Adrenal gland (tissue), 12 donors: Measurements from ENCODE around the gene ANKS1B. TPM values are rescaled to one million over a fixed set of nuclear protein-coding genes. Genes with fewer than 3 reads are reported as not detected.
"Not testable (repeated sequence)": the region's sequence is repeated elsewhere in the genome, so short reads cannot be mapped to it uniquely, and the experiment has no call there.

Source experiments
- DNase-seq, 7 donors: peaks; one replicate each; pipeline ENCODE4 v3.0.0-alpha.2; 2019 to 2020
- H3K27ac ChIP-seq, 5 donors: fragments of 200-600 bp; sonication (generic) in 4 of 5; 1 replicate in 3 of 5; 2 replicates in 2 of 5; pipeline versions ENCODE4 v1.5.1 to v1.8.0; 2016 to 2020; ENCODE audit warnings: mild to moderate bottlenecking in 1 of 5
- H3K27me3 ChIP-seq: fragments of 200-600 bp; 2 replicates; pipeline ENCODE4 v1.8.0; 2021
- H3K36me3 ChIP-seq, 2 donors: fragments of 200-600 bp; replicated peaks in 1 of 2; 1 replicate in 1 of 2; 2 replicates in 1 of 2; pipeline versions ENCODE4 v1.5.1 to v1.8.0; 2018 to 2022
- H3K4me1 ChIP-seq, 2 donors: fragments of 200-600 bp; replicated peaks in 1 of 2; 1 replicate in 1 of 2; 2 replicates in 1 of 2; pipeline versions ENCODE4 v1.5.1 to v1.8.0; 2018 to 2021
- H3K4me3 ChIP-seq, 4 donors: fragments of 200-600 bp; sonication (generic) in 3 of 4; one replicate each; pipeline ENCODE4 v1.5.1; 2016 to 2018
- H3K9me3 ChIP-seq, 3 donors: fragments of 200-600 bp; sonication (generic) in 1 of 3; replicated peaks in 1 of 3; 1 replicate in 2 of 3; 2 replicates in 1 of 3; pipeline versions ENCODE4 v1.5.1 to v1.8.0; 2016 to 2021
- POLR2A ChIP-seq, 2 donors: fragments of 450-650 bp; IDR thresholded peaks; one replicate each; pipeline ENCODE4 v1.6.1; 2017; ENCODE audit warnings: antibody characterized with exemption in 2 of 2, mild to moderate bottlenecking in 2 of 2, moderate library complexity in 1 of 2
- WGBS, 4 donors: extraction: QIAGEN DNeasy Blood & Tissue Kit in 2 of 4; methylation state at CpG; one replicate each; pipeline versions ENCODE4 v1.1.5 to v1.1.7; 2013 to 2017; 5-methylcytosine and 5-hydroxymethylcytosine counted together
- intact Hi-C, 2 donors: fragments of 100-400 bp; cut with DNase I; formaldehyde crosslinking; loops; one replicate each; pipeline versions ENCODE4 v1.14.1 to v1.15.0; 2022 to 2023
- polyA plus RNA-seq, 3 donors: library from polyadenylated mRNA; stranded (reverse); fragments of 200-250 nt in 2 of 3; fragments of 350-450 nt in 1 of 3; fragmentation: Illumina TruSeq in 1 of 3; extraction: RNeasy Lipid Tissue Mini Kit (QIAGEN cat#74804) in 1 of 3; gene quantifications; one replicate each; pipeline ENCODE4 v1.2.3, GENCODE V29; 2013 to 2014
- total RNA-seq, 9 donors: library from RNA; depleted of rRNA in 4 of 9; stranded (reverse); fragments of >200 nt in 4 of 9; fragments of 120-200 nt in 1 of 9; fragmentation: NEBNext Ultra II Directional in 1 of 9; extraction: Animal tissue kit (Norgen Biotek cat#: 25700) in 1 of 9; gene quantifications; one replicate each; pipeline versions ENCODE4 v1.1.0 to v1.2.4, GENCODE V29; 2013 to 2023
- TF ChIP-seq, protein P1 (sequence below), 6 experiments: fragments of 450-650 bp in 4 of 6; fragments of 200-600 bp in 2 of 6; sonication (generic) in 1 of 6; IDR thresholded peaks; 1 replicate in 5 of 6; 2 replicates in 1 of 6; pipeline versions ENCODE4 v1.5.1 to v1.8.0; 2016 to 2021; ENCODE audit warnings: antibody characterized with exemption in 6 of 6, mild to moderate bottlenecking in 2 of 6, moderate library complexity in 1 of 6
- donor health status: healthy with polysubstance abuse.
- donor health status: Bipolar disorder and iron deficiency.
- donor health status: DM: yes; HTN: yes; CAD: no.
- donor health status: DM: no; HTN: no; CAD: no.
- donor health status: DM: no; HTN: no; CAD: no.
- donor health status: DM: yes; HTN: yes; CAD: no.

Gene ANKS1B
- total and polyA plus RNA-seq, 12 donors = 1.3 to 28.1 (median 8.0) TPM

DNA sequence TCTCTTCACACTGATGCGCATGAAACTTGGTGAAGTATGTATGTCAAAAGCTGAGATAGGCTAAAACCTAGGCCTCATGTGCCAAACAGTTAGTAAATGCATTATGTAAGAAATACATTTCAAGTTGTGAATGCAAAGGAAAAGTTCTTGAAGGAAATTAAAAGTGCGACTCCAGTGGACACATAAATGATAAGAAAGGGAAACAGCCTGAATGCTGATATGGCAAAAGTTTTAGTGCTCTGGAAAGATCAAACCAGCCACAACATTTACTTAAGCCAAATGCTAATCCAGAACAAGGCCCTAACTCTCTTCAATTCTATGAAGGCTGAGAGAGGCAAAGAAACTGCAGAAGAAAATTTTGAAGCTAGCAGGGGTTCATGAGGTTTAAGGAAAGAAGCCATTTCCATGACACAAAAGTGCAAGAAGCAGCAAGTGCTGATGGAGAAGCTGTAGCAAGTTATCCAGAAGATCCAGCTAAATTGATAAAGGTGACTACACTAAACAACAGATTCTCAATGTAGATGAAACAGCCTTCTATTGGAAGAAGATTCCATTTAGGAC is 262.9 kb downstream of the ANKS1B start:
- no peaks in the 10 kb centered on the region for H3K36me3 ChIP-seq
- WGBS, 4 donors = 61 to 93% (median 68%) methylated on average over 2 of the region's 2 CpGs
- H3K27ac ChIP-seq = no peak overlapping the region
- no peaks in the 10 kb centered on the region for H3K4me1 ChIP-seq
- H3K9me3 ChIP-seq = no peaks in the 10 kb centered on the region
- H3K4me3 ChIP-seq = no peak overlapping the region
- TF ChIP-seq, protein P1, sequence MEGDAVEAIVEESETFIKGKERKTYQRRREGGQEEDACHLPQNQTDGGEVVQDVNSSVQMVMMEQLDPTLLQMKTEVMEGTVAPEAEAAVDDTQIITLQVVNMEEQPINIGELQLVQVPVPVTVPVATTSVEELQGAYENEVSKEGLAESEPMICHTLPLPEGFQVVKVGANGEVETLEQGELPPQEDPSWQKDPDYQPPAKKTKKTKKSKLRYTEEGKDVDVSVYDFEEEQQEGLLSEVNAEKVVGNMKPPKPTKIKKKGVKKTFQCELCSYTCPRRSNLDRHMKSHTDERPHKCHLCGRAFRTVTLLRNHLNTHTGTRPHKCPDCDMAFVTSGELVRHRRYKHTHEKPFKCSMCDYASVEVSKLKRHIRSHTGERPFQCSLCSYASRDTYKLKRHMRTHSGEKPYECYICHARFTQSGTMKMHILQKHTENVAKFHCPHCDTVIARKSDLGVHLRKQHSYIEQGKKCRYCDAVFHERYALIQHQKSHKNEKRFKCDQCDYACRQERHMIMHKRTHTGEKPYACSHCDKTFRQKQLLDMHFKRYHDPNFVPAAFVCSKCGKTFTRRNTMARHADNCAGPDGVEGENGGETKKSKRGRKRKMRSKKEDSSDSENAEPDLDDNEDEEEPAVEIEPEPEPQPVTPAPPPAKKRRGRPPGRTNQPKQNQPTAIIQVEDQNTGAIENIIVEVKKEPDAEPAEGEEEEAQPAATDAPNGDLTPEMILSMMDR (IDR thresholded peaks at IDR 0.05) = no peak
- TF ChIP-seq POLR2A (IDR thresholded peaks at IDR 0.05) = no peak
- no peaks in the 10 kb centered on the region for H3K27me3 ChIP-seq
- intact Hi-C loops = no loop called here
- no peak for DNase-seq

DNA sequence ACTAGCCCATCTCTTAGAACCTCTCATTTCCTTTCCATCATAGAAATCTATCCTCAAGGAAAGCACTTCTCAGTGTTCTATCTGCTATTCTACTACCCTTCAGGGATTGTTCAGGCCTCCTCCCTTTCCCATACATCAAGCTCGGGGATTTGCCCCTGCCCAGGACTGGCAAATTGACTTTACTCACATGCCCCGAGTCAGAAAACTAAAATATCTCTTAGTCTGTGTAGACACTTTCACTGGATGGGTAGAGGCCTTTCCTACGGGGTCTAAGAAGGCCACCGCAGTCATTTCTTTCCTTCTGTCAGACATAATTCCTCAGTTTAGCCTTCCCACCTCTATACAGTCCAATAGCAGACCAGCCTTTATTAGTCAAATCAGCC is 264.7 kb downstream of the ANKS1B start:
- DNase-seq, H3K36me3 ChIP-seq, intact Hi-C loops, H3K4me1 ChIP-seq, H3K27ac ChIP-seq, H3K9me3 ChIP-seq, H3K27me3 ChIP-seq, H3K4me3 ChIP-seq: not testable (repeated sequence)
- 82 to 94% (median 87%) methylated on average over 4 of the region's 4 CpGs for WGBS, 4 donors

DNA sequence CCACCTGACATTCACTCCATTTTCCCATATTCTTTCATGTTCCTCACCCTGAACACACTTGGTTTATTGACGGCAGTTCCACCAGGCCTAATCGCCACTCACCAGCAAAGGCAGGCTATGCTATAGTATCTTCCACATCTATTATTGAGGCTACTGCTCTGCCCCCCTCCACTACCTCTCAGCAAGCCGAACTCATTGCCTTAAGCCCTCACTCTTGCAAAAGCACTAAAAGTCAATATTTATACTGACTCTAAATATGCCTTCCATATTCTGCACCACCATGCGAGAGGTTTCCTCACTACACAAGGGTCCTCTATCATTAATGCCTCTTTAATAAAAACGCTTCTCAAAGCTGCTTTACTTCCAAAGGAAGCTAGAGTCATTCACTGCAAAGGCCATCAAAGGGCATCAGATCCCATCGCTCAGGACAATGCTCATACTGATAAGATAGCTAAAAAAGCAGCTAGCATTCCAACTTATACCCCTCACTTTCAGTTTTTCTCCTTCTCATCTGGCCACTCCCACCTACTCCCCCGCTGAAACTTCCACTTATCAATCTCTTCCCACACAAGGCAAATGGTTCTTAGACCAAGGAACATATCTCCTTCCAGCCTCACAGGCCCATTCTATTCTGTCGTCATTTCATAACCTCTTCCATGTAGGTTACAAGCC is 265.2 kb downstream of the ANKS1B start:
- intact Hi-C loops, H3K9me3 ChIP-seq, H3K27ac ChIP-seq, H3K36me3 ChIP-seq, H3K4me3 ChIP-seq, DNase-seq, H3K27me3 ChIP-seq, H3K4me1 ChIP-seq: not testable (repeated sequence)
- 80 to 88% (median 85%) methylated on average over 8 of the region's 8 CpGs for WGBS, 4 donors

DNA sequence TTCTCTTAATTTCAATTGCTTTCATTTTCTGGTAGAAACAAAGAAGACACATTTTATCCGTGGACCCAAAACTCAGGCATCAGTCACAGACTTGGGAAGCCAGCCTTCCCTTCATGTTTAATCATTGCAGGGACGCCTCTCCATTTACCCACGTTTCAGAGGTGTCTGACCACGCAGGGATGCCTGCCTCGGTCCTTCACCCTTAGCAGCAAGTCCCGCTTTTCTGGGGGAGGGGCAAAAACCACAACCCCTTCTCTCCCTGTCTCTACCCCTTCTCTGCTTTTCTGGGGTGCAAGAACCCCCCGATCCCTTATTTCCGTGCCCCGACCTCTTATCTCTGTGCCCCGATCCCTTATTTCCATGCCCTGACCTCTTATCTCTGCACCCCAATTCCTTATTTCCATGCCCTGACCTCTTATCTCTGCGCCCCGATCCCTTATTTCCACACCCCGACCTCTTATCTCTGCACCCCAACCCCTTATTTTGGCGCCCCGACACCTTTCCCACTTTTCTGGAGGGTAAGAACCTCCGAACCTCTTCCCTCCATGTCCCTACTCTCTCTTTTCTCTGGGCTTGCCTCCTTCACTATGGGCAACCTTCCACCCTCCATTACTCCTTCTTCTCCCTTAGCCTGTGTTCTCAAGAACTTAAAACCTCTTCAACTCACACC is 268.8 kb downstream of the ANKS1B start:
- H3K36me3 ChIP-seq, H3K27me3 ChIP-seq, H3K27ac ChIP-seq, H3K9me3 ChIP-seq, H3K4me1 ChIP-seq, DNase-seq, intact Hi-C loops, H3K4me3 ChIP-seq: not testable (repeated sequence)
- WGBS, 4 donors = 87 to 92% (median 89%) methylated on average over 16 of the region's 16 CpGs

DNA sequence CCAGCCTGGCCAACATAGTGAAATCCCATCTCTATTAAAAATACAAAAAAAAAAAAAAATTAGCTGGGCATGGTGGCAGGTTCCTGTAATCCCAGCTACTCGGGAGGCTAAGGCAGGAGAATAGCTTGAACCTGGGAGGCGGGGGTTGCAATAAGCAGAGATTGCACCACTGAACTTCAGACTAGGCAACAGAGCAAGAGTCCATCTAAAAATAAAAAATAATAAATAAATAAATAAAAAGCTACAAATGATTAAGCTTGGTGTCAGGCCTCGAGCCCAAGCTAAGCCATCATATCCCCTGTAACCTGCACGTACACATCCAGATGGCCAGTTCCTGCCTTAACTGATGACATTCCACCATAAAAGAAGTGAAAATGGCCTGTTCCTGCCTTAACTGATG is 269.8 kb downstream of the ANKS1B start:
- H3K36me3 ChIP-seq, H3K4me3 ChIP-seq, intact Hi-C loops, H3K27me3 ChIP-seq, DNase-seq, H3K4me1 ChIP-seq, H3K27ac ChIP-seq, H3K9me3 ChIP-seq: not testable (repeated sequence)
- 83 to 94% (median 90%) methylated on average over 4 of the region's 4 CpGs for WGBS, 4 donors

DNA sequence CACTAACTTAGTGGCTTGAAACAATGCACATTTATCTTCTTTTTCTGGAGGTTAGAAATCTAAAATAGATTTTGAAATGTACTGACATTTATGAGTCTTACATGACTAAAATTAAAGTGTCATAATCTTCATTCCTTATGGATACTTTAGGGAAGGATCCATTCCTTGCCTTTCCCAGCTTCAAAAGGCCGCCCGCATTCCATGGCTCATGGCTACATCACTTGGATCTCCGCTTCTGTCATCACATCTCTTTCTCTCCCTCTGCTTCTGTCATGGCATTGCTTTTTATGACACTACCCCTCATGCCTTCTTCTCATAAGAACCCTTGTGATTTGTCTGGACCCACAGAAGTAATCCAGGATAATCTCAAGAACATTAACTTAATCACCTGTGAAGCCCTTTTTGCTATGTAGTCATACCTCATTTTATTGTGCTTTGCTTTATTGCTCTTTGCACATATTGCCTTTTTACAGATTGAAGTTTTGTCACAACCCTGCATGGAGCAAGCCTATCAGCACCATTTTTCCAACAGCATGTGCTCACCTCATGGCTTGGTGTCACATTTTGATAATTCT is 270.7 kb downstream of the ANKS1B start:
- intact Hi-C loops = no loop called here
- H3K9me3 ChIP-seq = no peaks in the 10 kb centered on the region
- 76 to 97% (median 79%) methylated on average over 3 of the region's 3 CpGs for WGBS, 4 donors
- H3K4me3 ChIP-seq = no peak overlapping the region
- no peak for DNase-seq
- TF ChIP-seq POLR2A (IDR thresholded peaks at IDR 0.05) = no peak
- TF ChIP-seq, protein P1 (IDR thresholded peaks at IDR 0.05) = no peak
- no peak overlapping the region for H3K27ac ChIP-seq
- no peaks in the 10 kb centered on the region for H3K27me3 ChIP-seq
- H3K4me1 ChIP-seq = no peaks in the 10 kb centered on the region
- no peaks in the 10 kb centered on the region for H3K36me3 ChIP-seq
